Activated CD8-positive, alpha-beta memory T cell treated with anti-CD3 and anti-CD28 coated beads for 24 hours (primary cell): Measurements from ENCODE around the gene ATXN1.

Source experiments
- DNase-seq: peaks from one replicate; pipeline ENCODE4 v3.0.0-alpha.2; 2020

The ATXN1 gene

GRCh38 chr6:16782278-16782677 lies 21.0 kb upstream of the ATXN1 start:
- no peak for DNase-seq

GRCh38 chr6:16781348-16782169 lies 20.3 kb upstream of the ATXN1 start:
- no peak for DNase-seq

- no peak for DNase-seq
Observed at GRCh38 chr6:16778521-16778920, 17.3 kb upstream of the ATXN1 start.

- no peak for DNase-seq
Observed at GRCh38 chr6:16777794-16778193, 16.5 kb upstream of the ATXN1 start.

- no peak for DNase-seq
Observed at GRCh38 chr6:16776394-16777017, 15.2 kb upstream of the ATXN1 start.

DNA sequence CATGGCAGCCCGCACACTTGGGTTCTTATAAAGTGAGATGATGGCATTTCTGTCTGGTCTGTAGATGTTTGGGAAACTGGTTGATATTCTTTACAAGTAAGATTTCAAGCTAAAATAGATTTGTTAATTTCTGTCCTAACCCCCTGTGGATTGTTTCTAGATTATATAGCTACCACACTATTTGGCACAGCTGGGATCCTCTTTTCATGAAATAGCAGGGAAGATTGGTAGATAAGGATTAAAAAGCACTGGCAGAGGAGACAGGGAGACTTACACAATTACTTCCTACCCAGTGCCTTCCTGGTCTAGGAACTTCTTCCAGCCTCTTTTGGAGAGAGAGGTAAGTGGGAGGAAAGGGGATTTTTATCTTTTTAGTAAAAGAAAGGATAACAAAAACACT lies 13.2 kb upstream of the ATXN1 start:
- DNase-seq = no peak

- DNase-seq = no peak
Observed at GRCh38 chr6:16773362-16773761, 12.1 kb upstream of the ATXN1 start.

GRCh38 chr6:16770701-16771569 lies 9.7 kb upstream of the ATXN1 start:
- peak; percentile 85 for DNase-seq

DNA sequence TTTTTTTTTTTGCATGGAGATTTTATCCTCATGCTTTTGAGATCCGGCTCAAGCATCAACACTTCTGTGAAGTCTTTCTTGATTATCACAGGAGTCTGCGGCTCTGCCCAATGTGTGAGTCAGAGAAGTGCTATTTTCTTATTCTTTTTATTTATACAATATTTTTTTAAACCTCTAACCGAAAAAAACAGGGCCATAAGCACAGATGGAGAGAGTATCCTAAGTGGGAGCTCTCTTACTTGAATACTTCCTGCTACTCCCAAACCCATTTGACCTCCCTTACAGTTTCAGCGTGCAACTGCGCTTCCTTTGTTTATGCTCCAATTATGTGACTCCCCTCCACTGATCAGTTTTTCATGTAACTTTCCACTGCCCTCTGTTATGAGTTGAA lies 8.7 kb upstream of the ATXN1 start:
- no peak for DNase-seq

- DNase-seq = peak; percentile 78
Observed at GRCh38 chr6:16769131-16769985, 8.1 kb upstream of the ATXN1 start.

- DNase-seq = no peak
Observed at GRCh38 chr6:16768477-16768830, 7.2 kb upstream of the ATXN1 start.

GRCh38 chr6:16767765-16768476 lies 6.7 kb upstream of the ATXN1 start:
- no peak for DNase-seq

- DNase-seq = no peak
Observed at GRCh38 chr6:16766836-16767745, 5.8 kb upstream of the ATXN1 start.

- DNase-seq = no peak
Observed at GRCh38 chr6:16766043-16766536, 4.8 kb upstream of the ATXN1 start.

DNA sequence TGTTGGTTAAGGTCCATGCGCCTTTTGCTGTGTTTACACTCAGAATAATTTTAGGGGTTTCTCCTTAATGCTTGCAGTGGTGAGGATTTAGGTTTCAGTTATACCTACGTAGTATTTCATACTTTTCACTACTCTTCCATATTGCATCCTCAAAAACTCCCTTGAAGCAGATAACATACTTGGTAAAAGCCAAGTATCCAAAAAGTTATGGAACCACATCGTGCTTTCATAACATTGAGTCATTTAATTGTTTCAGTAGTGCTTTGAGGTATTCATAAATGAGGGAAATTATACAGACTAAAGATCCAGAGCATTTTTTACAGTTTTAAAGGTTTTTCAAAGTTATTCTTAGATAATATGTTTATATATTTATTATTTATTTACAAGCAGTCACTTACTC lies 4.0 kb upstream of the ATXN1 start:
- DNase-seq = no peak

DNA sequence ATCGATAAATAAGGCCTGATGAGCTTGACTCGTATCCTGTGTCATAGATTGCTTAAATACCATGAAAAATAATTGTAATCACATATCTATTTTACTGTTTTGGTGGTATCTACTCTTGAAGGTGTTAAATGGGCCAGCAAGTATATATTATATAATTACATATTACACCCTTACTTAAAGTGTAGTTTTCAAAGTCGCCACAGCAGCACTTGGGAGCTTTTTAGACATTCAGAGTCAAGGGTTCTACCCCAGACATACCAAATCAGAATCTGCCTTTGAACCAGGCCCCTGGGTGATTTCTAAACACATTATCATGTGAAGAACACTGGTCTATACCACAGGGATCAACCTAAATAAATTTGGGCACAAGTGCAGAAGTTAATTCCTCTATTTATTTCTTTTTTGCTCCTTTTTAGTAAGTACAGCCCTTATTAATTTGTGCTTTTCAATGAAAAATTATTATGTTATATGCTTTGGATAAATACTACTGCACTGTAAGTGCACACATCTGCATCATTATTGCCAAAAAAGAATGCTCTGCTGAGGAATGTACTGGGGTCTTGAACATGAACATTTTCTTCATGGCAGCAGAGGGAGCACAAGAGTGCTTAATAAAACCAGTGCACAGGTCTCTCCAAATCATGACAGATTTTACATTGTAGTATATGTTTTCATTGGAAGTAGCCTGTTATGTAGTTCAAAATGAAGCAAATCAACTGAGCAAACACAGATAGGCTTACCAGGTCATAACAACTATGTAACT lies 3.1 kb upstream of the ATXN1 start:
- DNase-seq = no peak

GRCh38 chr6:16762550-16763477 lies 1.6 kb upstream of the ATXN1 start:
- DNase-seq = peak; percentile 82

DNA sequence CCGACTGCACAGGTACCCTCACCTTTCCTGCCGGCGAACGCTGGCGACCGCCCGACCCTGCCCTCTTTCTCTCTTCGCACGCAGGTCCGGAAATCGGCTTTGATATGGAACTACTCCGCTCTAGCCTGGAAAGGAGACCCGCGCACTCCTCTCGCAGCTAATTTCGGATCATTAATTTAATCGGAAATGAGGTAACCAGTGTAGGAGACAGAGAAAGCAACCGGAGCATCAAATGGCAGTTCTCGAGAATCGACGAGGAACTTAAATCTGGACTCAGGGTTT lies 949 bp upstream of the ATXN1 start:
- DNase-seq = no peak
